GM21825 (cell line): ENCODE measurements around the gene CNST.
"Not testable (repeated sequence)": the region's sequence is repeated elsewhere in the genome, so short reads cannot be mapped to it uniquely, and the experiment has no call there.

ENCODE experiments used
- ATAC-seq: cut with Tn5 transposase; IDR thresholded peaks from one replicate; pipeline ENCODE4 v1.9.1; 2021; ENCODE audit warnings: mild to moderate bottlenecking, moderate library complexity; ENCODE audit not compliant: unreplicated experiment

Gene CNST

GRCh38 chr1:246613096-246613758 lies 47.0 kb downstream of the CNST start:
- no peak for ATAC-seq

- ATAC-seq = no peak
Measured at GRCh38 chr1:246617156-246617555, 50.9 kb downstream of the CNST start.

DNA sequence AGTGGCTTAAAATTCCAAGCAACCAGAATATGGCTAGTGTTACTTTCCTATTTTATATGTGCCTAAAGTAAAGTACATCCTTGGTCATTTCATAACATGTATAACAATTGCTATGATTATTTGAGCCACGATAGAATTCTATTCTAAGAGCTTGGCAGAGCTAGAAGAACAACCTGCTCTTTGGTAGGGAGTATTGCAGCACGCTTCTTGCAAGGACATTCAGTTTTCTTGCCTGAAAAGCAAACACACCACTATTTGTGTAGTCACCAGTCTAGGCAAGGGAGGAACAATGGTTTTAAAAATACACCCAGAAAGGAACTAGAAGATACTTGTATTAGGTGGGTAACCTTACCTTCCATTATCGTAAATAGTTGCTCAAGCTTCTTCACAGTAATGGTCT lies 51.5 kb downstream of the CNST start:
- no peak for ATAC-seq

GRCh38 chr1:246618240-246618808 lies 52.1 kb downstream of the CNST start:
- ATAC-seq = no peak

DNA sequence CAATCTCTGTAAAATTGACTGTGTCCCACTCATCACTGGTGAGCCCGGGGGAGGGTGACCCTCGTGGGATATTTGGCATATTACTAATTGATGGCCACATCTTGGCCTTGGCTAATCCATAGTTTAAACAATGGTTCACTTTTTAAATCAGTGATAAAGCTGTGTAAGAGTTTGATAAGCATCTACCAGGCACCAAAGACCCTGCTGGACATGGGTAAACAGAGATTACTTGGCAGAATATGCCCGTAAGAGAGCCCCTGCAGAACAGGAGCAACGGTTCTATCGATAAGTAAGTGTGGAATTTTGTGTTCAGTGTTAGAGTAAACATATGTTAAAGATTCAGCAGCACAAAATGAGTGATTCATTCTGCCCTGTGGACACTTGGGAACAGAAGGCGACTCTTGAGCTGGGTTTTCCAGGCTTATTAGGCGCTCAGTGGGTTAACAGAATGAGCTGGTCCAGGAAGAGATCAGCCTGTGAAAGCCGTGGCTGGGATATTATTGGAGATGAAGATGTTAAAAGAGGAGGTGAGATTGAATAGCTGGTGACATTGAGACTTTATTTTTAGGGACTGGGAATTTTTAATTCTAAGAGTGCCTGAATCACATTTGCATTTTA lies 55.9 kb downstream of the CNST start:
- no peak for ATAC-seq

DNA sequence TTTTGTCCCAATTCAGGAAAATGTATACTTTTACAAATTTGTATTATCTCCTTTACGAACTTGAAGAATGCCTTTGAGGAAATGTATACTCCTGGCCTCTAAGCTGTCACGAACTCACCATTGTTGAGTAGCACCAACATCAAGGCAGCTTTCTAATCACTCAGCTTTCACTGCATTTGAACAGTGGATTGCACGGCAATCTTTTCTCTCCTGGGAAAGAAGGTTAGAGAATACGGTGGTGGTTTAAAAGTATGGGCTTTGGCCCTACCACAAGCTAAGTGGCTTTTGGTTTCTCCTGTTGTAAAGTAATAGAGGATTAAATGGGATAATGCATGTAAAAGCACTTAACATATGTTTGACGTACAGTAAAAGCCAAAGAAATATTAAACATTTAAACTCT lies 57.8 kb downstream of the CNST start:
- ATAC-seq = no peak

GRCh38 chr1:246629030-246629429 lies 62.8 kb downstream of the CNST start:
- ATAC-seq = peak; percentile 94

DNA sequence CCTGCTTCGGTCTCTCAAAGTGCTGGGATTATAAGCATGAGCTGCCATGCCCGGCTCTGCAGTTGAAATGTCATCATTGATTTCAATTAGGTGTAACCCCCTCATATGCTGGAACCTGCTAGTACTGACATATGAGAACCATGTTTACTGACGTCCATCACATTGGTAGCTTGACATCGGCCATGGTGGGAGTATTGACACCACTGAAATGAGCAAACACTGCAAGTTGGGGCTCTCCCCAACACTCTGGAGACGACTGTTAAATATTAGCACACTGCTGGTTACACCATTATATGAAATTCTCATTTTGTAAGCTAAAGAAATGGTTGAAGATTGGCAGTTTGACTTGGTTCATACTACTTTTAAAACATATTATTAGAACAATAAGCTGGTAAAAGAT lies 63.7 kb downstream of the CNST start:
- ATAC-seq = no peak

- ATAC-seq = no peak
Measured at GRCh38 chr1:246631426-246631825, 65.2 kb downstream of the CNST start.

DNA sequence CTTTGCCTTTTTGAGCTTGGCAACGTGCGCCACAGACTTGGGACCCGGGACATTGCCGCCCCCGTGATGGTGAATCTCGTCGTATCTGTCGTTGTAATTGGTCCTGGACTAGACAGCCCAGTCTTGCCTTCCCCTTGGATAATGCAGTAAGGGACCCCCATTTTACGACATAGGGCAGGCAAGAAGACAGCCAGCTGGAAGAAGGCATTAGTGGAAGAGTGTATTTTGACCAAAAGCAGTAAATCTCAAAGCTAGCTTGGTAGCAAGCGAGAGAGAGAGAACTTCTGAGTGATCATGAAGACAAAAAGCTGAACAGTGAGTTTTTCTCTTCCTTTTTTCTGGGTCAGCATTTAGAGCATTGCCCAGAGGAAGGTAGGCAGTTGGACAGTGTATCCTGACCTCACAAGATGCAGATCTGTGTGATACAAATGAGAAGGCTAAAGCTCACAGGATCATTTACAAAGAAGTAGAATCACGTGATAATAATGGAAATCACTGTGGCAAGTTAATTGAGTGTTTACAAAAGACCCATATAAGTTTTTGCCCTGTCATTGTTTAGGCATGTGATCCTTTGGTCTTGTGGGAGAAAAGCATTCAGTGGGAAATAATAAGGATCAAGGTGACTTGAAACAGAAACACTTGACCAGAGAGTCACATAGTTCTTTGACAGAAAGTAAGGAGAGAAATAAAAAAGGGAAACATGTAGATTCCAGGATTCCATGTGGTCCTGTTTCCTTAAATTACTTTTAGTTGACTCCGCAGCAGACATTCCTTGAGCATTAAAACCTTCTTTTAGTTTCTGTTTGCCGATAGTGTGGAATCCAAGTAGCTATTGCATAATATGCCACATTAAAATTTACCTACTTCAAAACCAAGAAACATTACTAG lies 66.3 kb downstream of the CNST start:
- no peak for ATAC-seq

- ATAC-seq = not testable (repeated sequence)
Measured at GRCh38 chr1:246634659-246635058, 68.4 kb downstream of the CNST start.

- no peak for ATAC-seq
Measured at GRCh38 chr1:246638941-246639655, 72.8 kb downstream of the CNST start.

DNA sequence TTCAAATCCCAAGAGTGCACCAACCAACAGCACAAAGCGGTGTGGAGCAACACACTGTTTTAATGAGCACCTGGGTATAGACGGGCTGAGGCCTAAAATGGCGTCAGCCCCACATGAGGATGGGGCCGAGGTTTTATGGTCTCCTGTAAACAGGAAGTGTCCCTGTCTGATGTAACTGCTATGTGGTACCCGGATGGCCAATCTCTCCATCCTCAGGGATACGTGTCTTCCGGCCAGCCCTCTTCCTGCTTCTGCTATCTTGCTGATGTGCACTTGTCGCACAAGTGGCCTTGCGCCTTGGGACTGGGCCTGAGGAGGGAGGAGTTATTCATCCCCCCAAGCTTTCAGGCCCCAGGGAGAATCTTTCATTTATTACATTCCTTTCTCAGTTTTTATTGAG lies 73.5 kb downstream of the CNST start:
- ATAC-seq = no peak

GRCh38 chr1:246640747-246641146 lies 74.5 kb downstream of the CNST start:
- no peak for ATAC-seq

- ATAC-seq = no peak
Measured at GRCh38 chr1:246641394-246641793, 75.1 kb downstream of the CNST start.

DNA sequence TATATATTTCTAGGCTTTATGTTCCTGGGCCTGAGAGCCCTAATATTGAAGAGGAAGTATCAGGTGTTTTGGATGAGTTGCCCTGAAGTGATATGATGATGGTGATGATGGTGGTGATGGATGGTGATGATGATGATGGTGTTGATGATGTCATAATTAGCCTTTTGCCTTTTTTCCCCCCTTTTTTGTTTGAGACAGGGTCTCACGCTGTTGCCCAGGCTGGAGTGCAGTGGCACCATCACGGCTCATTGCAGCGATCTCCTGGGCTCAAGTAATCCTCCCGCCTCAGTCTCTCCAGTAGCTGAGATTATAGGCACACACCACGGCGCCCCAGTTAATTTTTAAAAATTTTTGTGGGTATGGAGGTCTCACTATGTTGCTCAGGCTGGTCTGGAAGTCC lies 76.5 kb downstream of the CNST start:
- ATAC-seq = no peak

DNA sequence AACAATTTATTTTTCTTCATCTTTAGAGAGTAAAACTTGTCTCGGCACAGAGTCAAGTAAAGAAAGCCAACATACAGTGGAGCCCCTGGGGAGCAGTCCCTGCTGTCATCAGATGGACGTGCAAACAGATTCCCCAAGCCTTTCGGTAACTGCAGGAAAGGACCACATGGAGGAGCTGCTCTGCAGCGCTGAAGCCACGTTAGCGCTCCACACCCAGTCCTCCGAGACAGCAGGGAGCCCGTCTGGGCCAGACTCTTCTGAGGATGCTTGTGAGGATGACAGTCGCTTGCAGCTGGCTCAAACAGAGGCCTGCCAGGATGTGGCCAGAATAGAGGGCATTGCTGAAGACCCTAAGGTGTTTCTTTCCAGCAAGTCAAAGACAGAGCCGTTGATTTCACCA lies 80.9 kb downstream of the CNST start:
- no peak for ATAC-seq

DNA sequence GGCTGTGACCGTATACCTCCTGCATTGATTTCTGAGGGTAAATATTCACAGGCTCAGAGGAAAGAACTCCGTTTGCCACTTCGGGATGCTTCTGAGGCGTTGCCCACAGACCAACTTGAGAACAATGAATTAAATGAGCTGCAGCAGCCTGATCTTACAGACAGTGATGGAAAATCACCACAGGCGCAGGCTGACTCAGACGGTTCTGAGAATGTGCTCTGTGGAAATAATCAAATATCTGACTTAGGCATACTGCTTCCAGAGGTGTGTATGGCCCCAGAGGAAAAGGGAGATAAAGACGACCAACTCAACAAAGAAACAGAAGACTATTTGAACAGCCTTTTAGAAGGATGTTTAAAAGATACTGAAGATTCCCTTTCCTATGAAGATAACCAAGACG lies 81.3 kb downstream of the CNST start:
- ATAC-seq = no peak

- no peak for ATAC-seq
Measured at GRCh38 chr1:246651012-246651695, 84.9 kb downstream of the CNST start.

GRCh38 chr1:246658567-246658966 lies 92.3 kb downstream of the CNST start:
- ATAC-seq = no peak
